ENCODE measurements around the gene DENND5A.
A peak's percentile ranks its signal among the peaks of the same experiment; 100 is the strongest.
"Not testable (repeated sequence)": the region's sequence is repeated elsewhere in the genome, so short reads cannot be mapped to it uniquely, and the experiment has no call there.

Gene DENND5A

GRCh38 chr11:9172389-9172788 lies 92.8 kb downstream of the DENND5A start:
- no peak for DNase-seq

- DNase-seq, result no peak
Measured at GRCh38 chr11:9170450-9170849, 94.7 kb downstream of the DENND5A start.

- no peak for DNase-seq
Measured at GRCh38 chr11:9169595-9170295, 95.4 kb downstream of the DENND5A start.

- DNase-seq, result not testable (repeated sequence)
Measured at GRCh38 chr11:9161991-9162390, 103.2 kb downstream of the DENND5A start.

- DNase-seq, result no peak
Measured at GRCh38 chr11:9160166-9160565, 105.0 kb downstream of the DENND5A start.

- no peak for DNase-seq
Measured at GRCh38 chr11:9158898-9159391, 106.2 kb downstream of the DENND5A start.

- no peak for DNase-seq
Measured at GRCh38 chr11:9155930-9156329, 109.2 kb downstream of the DENND5A start.

GRCh38 chr11:9153651-9154050 lies 111.5 kb downstream of the DENND5A start:
- DNase-seq, result no peak

GRCh38 chr11:9151631-9152030 lies 113.5 kb downstream of the DENND5A start:
- no peak for DNase-seq

GRCh38 chr11:9150926-9151325 lies 114.2 kb downstream of the DENND5A start:
- DNase-seq, result no peak

GRCh38 chr11:9150501-9150900 lies 114.6 kb downstream of the DENND5A start:
- DNase-seq, result no peak

GRCh38 chr11:9148727-9149126 lies 116.4 kb downstream of the DENND5A start:
- no peak for DNase-seq

GRCh38 chr11:9148035-9148434 lies 117.1 kb downstream of the DENND5A start:
- no peak for DNase-seq

GRCh38 chr11:9146477-9146876 lies 118.7 kb downstream of the DENND5A start:
- no peak for DNase-seq

- no peak for DNase-seq
Measured at GRCh38 chr11:9145283-9145682, 119.9 kb downstream of the DENND5A start.

- no peak for DNase-seq
Measured at GRCh38 chr11:9144828-9145227, 120.3 kb downstream of the DENND5A start.

GRCh38 chr11:9143721-9144120 lies 121.4 kb downstream of the DENND5A start:
- DNase-seq, result no peak

- no peak for DNase-seq
Measured at GRCh38 chr11:9142732-9143131, 122.4 kb downstream of the DENND5A start.

- DNase-seq, result no peak
Measured at GRCh38 chr11:9141186-9141585, 124.0 kb downstream of the DENND5A start.

- DNase-seq, result no peak
Measured at GRCh38 chr11:9139628-9140357, 125.4 kb downstream of the DENND5A start.

- DNase-seq, result peak; percentile 5 to 40
Measured at GRCh38 chr11:9138612-9139579, 126.3 kb downstream of the DENND5A start.

GRCh38 chr11:9138133-9138453 lies 127.1 kb downstream of the DENND5A start:
- no peak for DNase-seq

All from stimulated activated CD4-positive, alpha-beta T cell treated with anti-CD3 and anti-CD28 coated beads, Interleukin-4, amount 100 ng/mL, for 4 hours (primary cell).